Epithelial cell of esophagus (primary cell): ENCODE results near the gene SERPIND1.

Experiments used
- DNase-seq: peaks from one replicate; pipeline ENCODE4 v3.0.0; 2010; ENCODE audit warnings: low read depth
- H3K4me3 ChIP-seq: 2 replicates; pipeline ENCODE4 v1.5.1; 2011; ENCODE audit warnings: mild to moderate bottlenecking, low read length, control low read depth
- TF ChIP-seq, protein P1 (sequence below): IDR thresholded peaks from 2 replicates; pipeline ENCODE4 v1.5.1; 2011; ENCODE audit warnings: low read depth, mild to moderate bottlenecking, low read length, control low read depth, inconsistent platforms; ENCODE audit not compliant: insufficient read depth; ENCODE audit errors: missing control alignments

The SERPIND1 gene

DNA sequence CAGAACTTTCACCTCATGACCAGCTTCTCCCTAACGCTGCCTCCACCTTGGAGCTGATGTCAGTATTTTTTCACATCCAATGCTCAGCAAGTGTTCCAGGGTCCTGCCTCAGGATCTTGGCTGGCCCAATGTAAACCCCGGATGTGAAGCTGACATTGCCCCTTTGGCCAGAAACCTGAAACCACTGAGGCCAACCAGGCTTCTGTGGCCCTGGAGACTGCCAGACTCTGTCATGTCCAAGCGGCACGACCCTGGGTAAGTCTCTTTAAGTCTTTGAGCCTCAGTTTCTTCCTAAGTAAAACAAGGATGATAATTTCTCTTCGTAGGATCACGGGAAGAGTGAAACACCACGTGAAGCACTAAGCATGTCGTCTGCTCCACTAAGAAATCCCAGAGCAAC lies 22.8 kb downstream of the SERPIND1 start:
- H3K4me3 ChIP-seq: no peak overlapping the region
- DNase-seq: no peak
- TF ChIP-seq, protein P1, sequence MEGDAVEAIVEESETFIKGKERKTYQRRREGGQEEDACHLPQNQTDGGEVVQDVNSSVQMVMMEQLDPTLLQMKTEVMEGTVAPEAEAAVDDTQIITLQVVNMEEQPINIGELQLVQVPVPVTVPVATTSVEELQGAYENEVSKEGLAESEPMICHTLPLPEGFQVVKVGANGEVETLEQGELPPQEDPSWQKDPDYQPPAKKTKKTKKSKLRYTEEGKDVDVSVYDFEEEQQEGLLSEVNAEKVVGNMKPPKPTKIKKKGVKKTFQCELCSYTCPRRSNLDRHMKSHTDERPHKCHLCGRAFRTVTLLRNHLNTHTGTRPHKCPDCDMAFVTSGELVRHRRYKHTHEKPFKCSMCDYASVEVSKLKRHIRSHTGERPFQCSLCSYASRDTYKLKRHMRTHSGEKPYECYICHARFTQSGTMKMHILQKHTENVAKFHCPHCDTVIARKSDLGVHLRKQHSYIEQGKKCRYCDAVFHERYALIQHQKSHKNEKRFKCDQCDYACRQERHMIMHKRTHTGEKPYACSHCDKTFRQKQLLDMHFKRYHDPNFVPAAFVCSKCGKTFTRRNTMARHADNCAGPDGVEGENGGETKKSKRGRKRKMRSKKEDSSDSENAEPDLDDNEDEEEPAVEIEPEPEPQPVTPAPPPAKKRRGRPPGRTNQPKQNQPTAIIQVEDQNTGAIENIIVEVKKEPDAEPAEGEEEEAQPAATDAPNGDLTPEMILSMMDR: no peak

DNA sequence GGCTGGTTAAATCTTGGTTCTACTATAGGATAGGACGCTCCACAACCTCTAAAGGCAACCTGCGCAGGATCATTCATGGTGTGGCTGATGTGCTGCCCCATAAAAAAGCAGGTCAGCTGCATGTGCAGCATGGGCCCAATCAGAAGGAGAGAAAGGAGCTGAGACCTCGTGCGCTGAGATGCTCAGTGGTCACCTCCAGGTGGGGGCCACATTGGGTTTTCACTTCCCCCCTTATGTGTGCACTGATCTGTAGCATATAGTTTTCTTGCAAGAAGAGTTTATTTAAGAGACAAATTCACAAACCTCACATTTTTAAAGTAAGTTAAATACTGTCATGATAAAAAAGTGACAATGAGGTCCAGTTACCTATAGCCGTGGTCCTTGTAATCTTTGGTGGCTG lies 24.3 kb downstream of the SERPIND1 start:
- TF ChIP-seq, protein P1: no peak
- H3K4me3 ChIP-seq: no peak overlapping the region
- DNase-seq: no peak

DNA sequence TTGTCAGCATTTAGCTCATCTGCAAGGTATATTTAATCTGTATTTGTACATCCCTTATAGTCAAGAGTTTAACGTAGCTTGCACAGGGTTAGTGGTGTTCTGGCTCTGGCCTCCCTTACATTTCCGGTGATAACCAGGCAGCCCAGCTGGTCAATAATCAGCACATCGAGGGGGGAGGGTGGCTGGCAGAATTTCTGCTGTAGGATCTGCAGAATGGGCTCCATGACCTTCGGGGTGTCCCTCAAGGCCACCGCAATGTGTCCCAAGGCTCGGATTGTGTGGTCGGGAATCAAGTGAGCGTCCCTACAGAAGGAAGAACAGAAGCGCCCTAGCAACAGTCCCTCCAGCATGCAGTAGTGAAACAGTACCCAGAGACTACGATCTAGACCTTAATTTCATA lies 25.1 kb downstream of the SERPIND1 start:
- H3K4me3 ChIP-seq: no peak overlapping the region
- TF ChIP-seq, protein P1: no peak
- no peak for DNase-seq

DNA sequence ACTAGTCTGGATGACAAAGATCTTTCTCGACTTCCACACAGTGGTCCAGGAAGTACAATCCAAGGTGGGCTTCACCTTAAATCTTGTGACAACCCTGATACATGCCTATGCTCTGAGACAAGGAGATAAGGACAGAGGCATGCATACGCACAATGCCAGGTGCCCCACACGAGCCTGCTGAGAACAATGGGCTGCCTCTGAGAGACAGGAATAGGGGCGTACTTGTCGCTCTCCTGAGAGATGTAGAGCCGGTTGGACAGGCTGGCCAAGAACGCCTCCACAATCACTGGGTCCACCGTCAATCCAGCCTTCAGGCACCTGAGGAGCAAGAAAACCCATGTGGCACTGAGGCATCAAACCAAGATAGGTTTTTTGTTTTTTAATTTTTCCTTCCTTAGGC lies 25.5 kb downstream of the SERPIND1 start:
- TF ChIP-seq, protein P1: no peak
- DNase-seq: peak; percentile 80
- no peak overlapping the region for H3K4me3 ChIP-seq

DNA sequence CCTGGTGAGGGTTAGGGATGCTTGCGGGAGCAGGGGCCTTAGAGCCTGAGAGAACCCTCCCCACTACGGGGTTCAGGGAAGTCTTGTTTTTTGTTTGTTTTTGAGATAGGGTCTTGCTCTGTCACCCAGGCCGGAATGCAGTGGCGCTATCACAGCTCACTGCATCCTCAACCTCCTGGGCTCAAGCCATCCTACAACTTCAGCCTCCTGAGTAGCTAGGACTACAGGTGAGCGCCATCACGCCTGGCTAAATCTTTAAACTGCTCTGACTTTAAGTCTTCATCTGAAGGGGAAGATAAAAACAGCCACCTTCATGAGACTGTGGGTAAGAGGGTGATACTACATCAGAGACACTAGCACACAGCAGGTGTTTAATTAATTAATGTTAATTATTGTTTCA lies 28.5 kb downstream of the SERPIND1 start:
- TF ChIP-seq, protein P1: no peak
- H3K4me3 ChIP-seq: no peak overlapping the region
- DNase-seq: no peak

DNA sequence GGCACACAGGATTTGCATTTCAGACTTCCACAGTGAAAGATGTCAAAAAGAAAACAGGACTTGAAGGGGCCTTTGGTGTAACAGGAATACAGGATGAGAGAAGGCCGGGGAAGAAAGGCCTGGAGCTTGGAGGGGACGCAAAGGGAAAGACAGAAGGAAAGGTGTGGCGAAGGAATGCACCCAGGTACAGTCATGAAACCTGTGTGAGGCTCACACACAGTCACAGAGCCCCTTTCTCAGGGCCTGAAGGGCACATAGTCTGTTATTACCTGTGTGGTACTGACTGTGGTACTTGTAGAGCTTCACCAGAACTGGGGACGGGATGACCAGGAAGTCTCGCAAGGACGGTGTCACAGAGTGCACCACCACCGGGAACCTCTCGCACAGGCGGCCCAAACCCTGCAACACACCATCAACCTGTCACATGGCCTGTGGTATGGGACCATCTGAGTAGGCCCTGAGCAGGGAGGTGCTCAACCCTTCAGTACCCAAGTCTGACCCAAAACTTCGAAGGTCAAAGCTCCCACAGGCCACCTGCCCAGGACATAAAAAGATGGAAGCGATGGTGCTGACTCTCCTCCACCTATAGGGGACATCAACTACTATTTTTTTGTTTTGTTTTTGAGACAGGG lies 29.1 kb downstream of the SERPIND1 start:
- no peak overlapping the region for H3K4me3 ChIP-seq
- TF ChIP-seq, protein P1: no peak
- no peak for DNase-seq

DNA sequence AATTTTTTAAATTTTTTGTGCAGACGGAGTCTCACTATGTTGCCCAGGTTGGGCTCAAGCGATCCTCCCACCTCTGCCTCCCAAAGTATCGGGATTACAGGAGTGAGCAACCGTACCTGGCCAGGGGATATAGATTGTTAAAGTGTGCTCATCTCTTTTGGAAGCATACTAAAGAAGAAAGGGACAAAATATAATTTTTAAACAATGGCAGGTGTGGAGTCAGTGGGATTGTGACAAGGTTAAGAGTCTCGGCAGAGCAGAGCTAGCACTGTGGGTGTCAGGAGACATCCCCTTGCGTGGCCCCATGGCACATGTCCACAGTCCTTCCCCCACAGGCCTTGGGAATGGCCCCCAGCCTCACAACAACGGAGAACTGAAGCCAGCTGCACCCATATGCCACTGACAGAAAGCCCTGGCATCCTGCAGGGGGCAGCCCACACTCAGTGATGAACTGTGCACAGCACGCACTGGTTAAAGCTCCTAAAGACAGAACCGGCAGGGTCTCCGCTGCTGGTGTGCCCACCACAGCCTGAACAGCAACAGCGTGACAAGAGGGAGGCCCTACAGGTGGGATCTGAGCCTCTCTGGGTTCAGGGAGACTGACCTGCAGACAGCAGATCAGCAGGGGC lies 29.9 kb downstream of the SERPIND1 start:
- TF ChIP-seq, protein P1: peak; percentile 66
- peak; percentile 39 for DNase-seq
- H3K4me3 ChIP-seq: no peak overlapping the region
